Naive B cell (primary cell): ENCODE measurements around the gene PARN. TPM values are rescaled to one million over a fixed set of nuclear protein-coding genes. Genes with fewer than 3 reads are reported as not detected.

Experiments used
- ATAC-seq, 2 donors: fragments of 150-1000 bp; cut with Tn5 transposase; 2 replicates each; pipeline ENCODE4 v1.10.0; 2021; ENCODE audit warnings: low read depth in 2 of 2, mild to moderate bottlenecking in 2 of 2, moderate library complexity in 2 of 2
- DNase-seq: peaks from one replicate; pipeline ENCODE4 v3.0.0; 2022
- H3K27ac Mint-ChIP-seq, 6 donors: one replicate each; pipeline ENCODE4 v1.8.0; 2020 to 2022; ENCODE audit warnings: mild to moderate bottlenecking in 6 of 6, mixed read lengths in 6 of 6, moderate library complexity in 5 of 6, inconsistent platforms in 2 of 6
- H3K27me3 Mint-ChIP-seq, 3 donors: one replicate each; pipeline ENCODE4 v1.8.0; 2021 to 2022; ENCODE audit warnings: mixed read lengths in 3 of 3, mild to moderate bottlenecking in 1 of 3
- H3K36me3 Mint-ChIP-seq, 2 donors: one replicate each; pipeline ENCODE4 v1.8.0; 2020 to 2022; ENCODE audit warnings: mixed read lengths in 2 of 2, inconsistent platforms in 1 of 2, mild to moderate bottlenecking in 1 of 2
- H3K4me1 Mint-ChIP-seq, 3 donors: one replicate each; pipeline ENCODE4 v1.8.0; 2020 to 2022; ENCODE audit warnings: mixed read lengths in 3 of 3, inconsistent platforms in 1 of 3, mild to moderate bottlenecking in 1 of 3, moderate library complexity in 1 of 3
- H3K4me3 Mint-ChIP-seq, 8 donors: one replicate each; pipeline ENCODE4 v1.8.0; 2020 to 2022; ENCODE audit warnings: mild to moderate bottlenecking in 8 of 8, mixed read lengths in 8 of 8, moderate library complexity in 8 of 8, inconsistent platforms in 2 of 8
- H3K9me3 Mint-ChIP-seq, 7 donors: one replicate each; pipeline ENCODE4 v1.8.0; 2020 to 2022; ENCODE audit warnings: mixed read lengths in 7 of 7, mild to moderate bottlenecking in 5 of 7, inconsistent platforms in 2 of 7, moderate library complexity in 1 of 7
- polyA plus RNA-seq, 6 donors: library from polyadenylated mRNA; unstranded; fragments of 300-500 nt; fragmentation: Illumina TruSeq; gene quantifications; one replicate each; pipeline ENCODE4 v1.2.3, GENCODE V29; 2021; ENCODE audit warnings: low read depth in 6 of 6

The PARN gene
- polyA plus RNA-seq = 10 to 100 TPM; 43.7 to 64.7 (median 55.4) TPM

- peak; percentile 98 for DNase-seq
- Mint-ChIP-seq H3K4me1 (peaks cover 31 to 54% (median 42%) of the 10 kb centered on the region in 3 donors), H3K36me3 (peaks cover 4 to 21% of the 10 kb centered on the region in 2 donors), H3K9me3 (peaks cover 0 to 5% (median 4%) of the 10 kb centered on the region in 7 donors), H3K4me3 (peak within 1 kb of the TSS; percentile 80 to 97 (median 90)), H3K27me3 (no peaks in the 10 kb centered on the region), H3K27ac (peak within 1 kb of the TSS; percentile 98 to 100 (median 99))
- ATAC-seq = peak; percentile 61 to 64
These were observed at the start of gene PARN for GRCh38 chr16:14629919-14630619. TSS of gene PARN (minus strand) at chr16:14630260. CDS start at chr16:14630125, 135 bp downstream.

- no peak overlapping the region for H3K4me3 Mint-ChIP-seq
- no peak for DNase-seq
- ATAC-seq = no peak
- no peaks in the 10 kb centered on the region for H3K36me3 Mint-ChIP-seq
- H3K4me1 Mint-ChIP-seq = peaks cover 3 to 4% (median 4%) of the 10 kb centered on the region in 3 donors
- H3K27me3 Mint-ChIP-seq = peaks cover 0 to 27% (median 18%) of the 10 kb centered on the region in 3 donors
- H3K27ac Mint-ChIP-seq = no peak overlapping the region
- H3K9me3 Mint-ChIP-seq = no peaks in the 10 kb centered on the region
These were observed 48.9 kb upstream of the PARN start for GRCh38 chr16:14678748-14679497.

GRCh38 chr16:14677627-14678026, 47.6 kb upstream of the PARN start:
- Mint-ChIP-seq H3K4me1 (peaks cover 5 to 16% (median 14%) of the 10 kb centered on the region in 3 donors), H3K27ac (peak overlapping the region in 2 of 6 donors; percentile 1), H3K27me3 (peaks cover 0 to 27% (median 18%) of the 10 kb centered on the region in 3 donors), H3K36me3 (no peaks in the 10 kb centered on the region), H3K4me3 (no peak overlapping the region), H3K9me3 (peaks cover 0 to under 1% (median 0%) of the 10 kb centered on the region in 7 donors)
- DNase-seq (no peak), ATAC-seq (no peak)

GRCh38 chr16:14676633-14677032, 46.6 kb upstream of the PARN start:
- H3K27me3 Mint-ChIP-seq = peaks cover 0 to 27% (median 18%) of the 10 kb centered on the region in 3 donors
- H3K4me1 Mint-ChIP-seq = peaks cover 9 to 24% (median 24%) of the 10 kb centered on the region in 3 donors
- H3K9me3 Mint-ChIP-seq = peaks cover 0 to 4% (median 0%) of the 10 kb centered on the region in 7 donors
- H3K36me3 Mint-ChIP-seq = no peaks in the 10 kb centered on the region
- H3K4me3 Mint-ChIP-seq = no peak overlapping the region
- ATAC-seq (no peak), DNase-seq (no peak)
- H3K27ac Mint-ChIP-seq = no peak overlapping the region

- peak; percentile 23 for DNase-seq
- peak; percentile 72 to 83 for ATAC-seq
These were observed 42.4 kb upstream of the PARN start for GRCh38 chr16:14672403-14672971.

GRCh38 chr16:14669776-14670175, 39.7 kb upstream of the PARN start:
- DNase-seq (no peak), ATAC-seq (no peak)
- Mint-ChIP-seq H3K4me1 (peaks cover 9 to 24% (median 21%) of the 10 kb centered on the region in 3 donors), H3K4me3 (no peak overlapping the region), H3K36me3 (peaks cover 15 to 16% of the 10 kb centered on the region in 2 donors), H3K27me3 (no peaks in the 10 kb centered on the region), H3K9me3 (peaks cover 0 to 4% (median 0%) of the 10 kb centered on the region in 7 donors), H3K27ac (no peak overlapping the region)

More at GRCh38 chr16:14672403-14672971, 42.4 kb upstream of the PARN start:
- Mint-ChIP-seq H3K36me3 (peaks cover 5 to 6% of the 10 kb centered on the region in 2 donors), H3K4me1 (peaks cover 9 to 26% (median 24%) of the 10 kb centered on the region in 3 donors), H3K27ac (peak overlapping the region in 4 of 6 donors; percentile 24 to 91 (median 77)), H3K27me3 (peaks cover 0 to 2% (median under 1%) of the 10 kb centered on the region in 3 donors), H3K4me3 (peak overlapping the region in 7 of 8 donors; percentile 1 to 71 (median 66)), H3K9me3 (peaks cover 0 to 4% (median 0%) of the 10 kb centered on the region in 7 donors)

- H3K4me3 Mint-ChIP-seq = no peak overlapping the region
- no peak for DNase-seq
- no peaks in the 10 kb centered on the region for H3K27me3 Mint-ChIP-seq
- H3K27ac Mint-ChIP-seq = no peak overlapping the region
- ATAC-seq = no peak
- H3K36me3 Mint-ChIP-seq = peaks cover 15 to 16% of the 10 kb centered on the region in 2 donors
- peaks cover 0 to 4% (median 0%) of the 10 kb centered on the region in 7 donors for H3K9me3 Mint-ChIP-seq
- H3K4me1 Mint-ChIP-seq = peaks cover 5 to 21% (median 17%) of the 10 kb centered on the region in 3 donors
These were observed 38.6 kb upstream of the PARN start for GRCh38 chr16:14668556-14669223.

GRCh38 chr16:14667347-14668266, 37.5 kb upstream of the PARN start:
- ATAC-seq (no peak), DNase-seq (no peak)
- no peaks in the 10 kb centered on the region for H3K27me3 Mint-ChIP-seq
- H3K27ac Mint-ChIP-seq = peak overlapping the region in 4 of 6 donors; percentile 33 to 89 (median 51)
- peaks cover 0 to 3% (median 0%) of the 10 kb centered on the region in 7 donors for H3K9me3 Mint-ChIP-seq
- H3K36me3 Mint-ChIP-seq = peaks cover 19 to 21% of the 10 kb centered on the region in 2 donors
- H3K4me1 Mint-ChIP-seq = peaks cover 4 to 11% (median 8%) of the 10 kb centered on the region in 3 donors
- H3K4me3 Mint-ChIP-seq = no peak overlapping the region

- Mint-ChIP-seq H3K4me1 (peaks cover 6 to 8% (median 6%) of the 10 kb centered on the region in 3 donors), H3K27me3 (no peaks in the 10 kb centered on the region), H3K4me3 (no peak overlapping the region), H3K27ac (peak overlapping the region; percentile 35 to 91 (median 74)), H3K9me3 (no peaks in the 10 kb centered on the region), H3K36me3 (peaks cover 13 to 22% of the 10 kb centered on the region in 2 donors)
- peak; percentile 68 to 93 for ATAC-seq
- peak; percentile 12 for DNase-seq
These were observed 28.0 kb upstream of the PARN start for GRCh38 chr16:14658063-14658462.

- ATAC-seq (no peak), DNase-seq (no peak)
- no peak overlapping the region for H3K4me3 Mint-ChIP-seq
- no peaks in the 10 kb centered on the region for H3K27me3 Mint-ChIP-seq
- H3K36me3 Mint-ChIP-seq = peaks cover 5 to 8% of the 10 kb centered on the region in 2 donors
- H3K9me3 Mint-ChIP-seq = no peaks in the 10 kb centered on the region
- peaks cover under 1 to 1% (median under 1%) of the 10 kb centered on the region in 3 donors for H3K4me1 Mint-ChIP-seq
- no peak overlapping the region for H3K27ac Mint-ChIP-seq
These were observed 22.7 kb upstream of the PARN start for GRCh38 chr16:14652726-14653125.

GRCh38 chr16:14650629-14651028, 20.6 kb upstream of the PARN start:
- Mint-ChIP-seq H3K9me3 (no peaks in the 10 kb centered on the region), H3K36me3 (peaks cover 5 to 7% of the 10 kb centered on the region in 2 donors), H3K4me3 (no peak overlapping the region), H3K27me3 (no peaks in the 10 kb centered on the region), H3K27ac (peak overlapping the region in 1 of 6 donors; percentile 17), H3K4me1 (no peaks in the 10 kb centered on the region)
- no peak for ATAC-seq
- DNase-seq = no peak

- Mint-ChIP-seq H3K27me3 (no peaks in the 10 kb centered on the region), H3K27ac (peak overlapping the region in 2 of 6 donors; percentile 7 to 70), H3K4me3 (peak overlapping the region in 1 of 8 donors; percentile 22), H3K36me3 (peaks cover 5 to 7% of the 10 kb centered on the region in 2 donors), H3K4me1 (peaks cover 0 to 5% (median 0%) of the 10 kb centered on the region in 3 donors), H3K9me3 (no peaks in the 10 kb centered on the region)
- ATAC-seq = no peak
- no peak for DNase-seq
These were observed 19.8 kb upstream of the PARN start for GRCh38 chr16:14649816-14650215.
